ENCODE data around the gene GALNT14.

DNA sequence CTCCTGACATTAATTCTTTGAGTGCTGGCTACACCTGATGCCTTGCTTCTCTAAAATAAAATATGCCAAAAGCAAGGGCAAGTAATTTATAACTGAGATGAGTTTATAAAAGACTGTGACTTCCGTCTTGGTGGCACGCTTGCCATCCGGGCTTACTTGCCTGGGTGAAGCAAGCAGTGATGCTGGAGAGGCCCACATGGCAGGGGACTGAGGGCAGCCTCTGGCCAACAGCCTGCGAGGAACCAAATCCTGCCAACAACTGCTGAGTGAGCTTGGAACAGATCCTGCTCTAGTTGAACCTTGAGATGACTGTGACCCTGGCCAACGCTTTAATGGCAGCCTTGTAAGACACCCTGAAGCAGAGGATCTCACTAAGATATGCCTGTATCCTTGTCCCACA, 234.9 kb downstream of the GALNT14 start:
- TF ChIP-seq, protein P1, sequence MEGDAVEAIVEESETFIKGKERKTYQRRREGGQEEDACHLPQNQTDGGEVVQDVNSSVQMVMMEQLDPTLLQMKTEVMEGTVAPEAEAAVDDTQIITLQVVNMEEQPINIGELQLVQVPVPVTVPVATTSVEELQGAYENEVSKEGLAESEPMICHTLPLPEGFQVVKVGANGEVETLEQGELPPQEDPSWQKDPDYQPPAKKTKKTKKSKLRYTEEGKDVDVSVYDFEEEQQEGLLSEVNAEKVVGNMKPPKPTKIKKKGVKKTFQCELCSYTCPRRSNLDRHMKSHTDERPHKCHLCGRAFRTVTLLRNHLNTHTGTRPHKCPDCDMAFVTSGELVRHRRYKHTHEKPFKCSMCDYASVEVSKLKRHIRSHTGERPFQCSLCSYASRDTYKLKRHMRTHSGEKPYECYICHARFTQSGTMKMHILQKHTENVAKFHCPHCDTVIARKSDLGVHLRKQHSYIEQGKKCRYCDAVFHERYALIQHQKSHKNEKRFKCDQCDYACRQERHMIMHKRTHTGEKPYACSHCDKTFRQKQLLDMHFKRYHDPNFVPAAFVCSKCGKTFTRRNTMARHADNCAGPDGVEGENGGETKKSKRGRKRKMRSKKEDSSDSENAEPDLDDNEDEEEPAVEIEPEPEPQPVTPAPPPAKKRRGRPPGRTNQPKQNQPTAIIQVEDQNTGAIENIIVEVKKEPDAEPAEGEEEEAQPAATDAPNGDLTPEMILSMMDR (IDR thresholded peaks at IDR 0.05), result no peak
- no peak for TF ChIP-seq POLR2AphosphoS5 (IDR thresholded peaks at IDR 0.05)
- no peak for TF ChIP-seq POLR2A (IDR thresholded peaks at IDR 0.05)
- TF ChIP-seq EP300 (IDR thresholded peaks at IDR 0.05; ENCODE audit: low read depth), result no peak

Data from transverse colon (tissue), 4 donors.